Psoas muscle (tissue), 8 donors: ENCODE data around the gene TRABD2A. TPM values are rescaled to one million over a fixed set of nuclear protein-coding genes. Genes with fewer than 3 reads are reported as not detected.

Experiments
- ATAC-seq, 4 donors: fragments of 200-7000 bp; cut with Tn5 transposase; one replicate each; pipeline ENCODE4 v1.9.1; 2020; ENCODE audit warnings: moderate library complexity in 3 of 4, mild to moderate bottlenecking in 2 of 4
- DNase-seq, 2 donors: peaks; one replicate each; pipeline ENCODE4 v3.0.0-alpha.2; 2020
- H3K27ac ChIP-seq: fragments of 200-600 bp; one replicate; pipeline ENCODE4 v1.8.0; 2022
- H3K27me3 ChIP-seq, 3 donors: fragments of 200-600 bp in 1 of 3; one replicate each; pipeline versions ENCODE4 v1.6.1 to v1.8.0; 2013 to 2022; ENCODE audit warnings: low read length in 2 of 3, mild to moderate bottlenecking in 2 of 3, moderate library complexity in 1 of 3; ENCODE audit not compliant: insufficient read depth in 3 of 3
- H3K36me3 ChIP-seq, 2 donors: fragments of 200-600 bp in 1 of 2; one replicate each; pipeline versions ENCODE4 v1.6.1 to v1.8.0; 2013 to 2022; ENCODE audit warnings: low read depth in 1 of 2, mild to moderate bottlenecking in 1 of 2, moderate library complexity in 1 of 2; ENCODE audit not compliant: insufficient read depth in 1 of 2
- H3K4me1 ChIP-seq: fragments of 200-600 bp; one replicate; pipeline ENCODE4 v1.8.0; 2022
- H3K4me3 ChIP-seq: fragments of 200-600 bp; one replicate; pipeline ENCODE4 v1.8.0; 2022; ENCODE audit warnings: mild to moderate bottlenecking
- H3K9me3 ChIP-seq: fragments of 200-600 bp; one replicate; pipeline ENCODE4 v1.8.0; 2022
- WGBS, 3 donors: extraction: QIAGEN DNeasy Blood & Tissue Kit; methylation state at CpG; one replicate each; pipeline versions ENCODE4 v1.1.6 to v1.1.7; 2013; 5-methylcytosine and 5-hydroxymethylcytosine counted together
- intact Hi-C, 2 donors: fragments of 100-400 bp; cut with DNase I; formaldehyde crosslinking; loops; one replicate each; pipeline versions ENCODE4 v1.11.0 to v1.14.2; 2022
- polyA plus RNA-seq, 3 donors: library from polyadenylated mRNA; stranded (reverse); fragments of 200-250 nt; gene quantifications; one replicate each; pipeline ENCODE4 v1.2.3, GENCODE V29; 2013
- total RNA-seq, 4 donors: library from RNA; stranded (reverse); fragmentation: NEBNext Ultra II Directional in 2 of 4; extraction: Animal tissue kit (Norgen Biotek cat#: 25700) in 2 of 4; gene quantifications; one replicate each; pipeline versions ENCODE4 v1.2.1 to v1.2.4, GENCODE V29; 2021 to 2023
- TF ChIP-seq, protein P1 (sequence below): fragments of 200-600 bp; IDR thresholded peaks from one replicate; pipeline ENCODE4 v1.8.0; 2022; ENCODE audit warnings: antibody characterized with exemption
- donor health status: healthy with polysubstance abuse.
- donor health status: DM: no; HTN: no; CAD: no; lungs with moderate emphysema.
- donor health status: Bipolar disorder and iron deficiency.
- donor health status: healthy.
- donor health status: DM: yes; HTN: yes; CAD: no.
- donor health status: DM: no; HTN: no; CAD: no.
- donor health status: DM: no; HTN: no; CAD: no.
- donor health status: DM: yes; HTN: yes; CAD: no.

Gene TRABD2A
- total and polyA plus RNA-seq, 7 donors = 0.27 to 0.74 (median 0.35) TPM

DNA sequence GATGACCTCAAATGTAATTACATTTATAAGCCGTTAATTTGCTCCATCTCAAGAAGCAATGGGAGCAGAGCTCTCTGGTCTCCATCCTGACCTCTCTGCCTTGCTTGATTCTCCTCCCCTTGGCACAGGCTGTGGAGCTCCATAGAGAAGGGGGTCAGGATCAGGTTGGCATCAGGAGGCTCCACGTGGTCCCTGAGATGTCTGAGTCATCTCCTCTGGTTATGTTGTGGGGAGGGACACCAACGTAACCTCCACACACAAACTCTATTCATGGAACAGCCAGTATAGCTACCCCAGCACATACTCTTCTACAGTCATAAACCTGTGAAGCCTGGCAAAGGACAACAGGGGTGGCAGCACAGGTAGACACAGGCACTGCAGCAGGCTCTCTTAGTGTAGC lies 29.0 kb downstream of the TRABD2A start:
- no peak for DNase-seq
- ATAC-seq = no peak
- Histone ChIP-seq H3K4me1 (no peaks in the 10 kb centered on the region), H3K36me3 (no peaks in the 10 kb centered on the region), H3K9me3 (no peaks in the 10 kb centered on the region), H3K27ac (no peak overlapping the region), H3K27me3 (peaks cover 0 to 3% (median 0%) of the 10 kb centered on the region in 3 donors), H3K4me3 (no peak overlapping the region)
- intact Hi-C loops = no loop called here
- WGBS, 3 donors = 56 to 75% (median 67%) methylated on average over 3 of the region's 3 CpGs
- TF ChIP-seq, protein P1, sequence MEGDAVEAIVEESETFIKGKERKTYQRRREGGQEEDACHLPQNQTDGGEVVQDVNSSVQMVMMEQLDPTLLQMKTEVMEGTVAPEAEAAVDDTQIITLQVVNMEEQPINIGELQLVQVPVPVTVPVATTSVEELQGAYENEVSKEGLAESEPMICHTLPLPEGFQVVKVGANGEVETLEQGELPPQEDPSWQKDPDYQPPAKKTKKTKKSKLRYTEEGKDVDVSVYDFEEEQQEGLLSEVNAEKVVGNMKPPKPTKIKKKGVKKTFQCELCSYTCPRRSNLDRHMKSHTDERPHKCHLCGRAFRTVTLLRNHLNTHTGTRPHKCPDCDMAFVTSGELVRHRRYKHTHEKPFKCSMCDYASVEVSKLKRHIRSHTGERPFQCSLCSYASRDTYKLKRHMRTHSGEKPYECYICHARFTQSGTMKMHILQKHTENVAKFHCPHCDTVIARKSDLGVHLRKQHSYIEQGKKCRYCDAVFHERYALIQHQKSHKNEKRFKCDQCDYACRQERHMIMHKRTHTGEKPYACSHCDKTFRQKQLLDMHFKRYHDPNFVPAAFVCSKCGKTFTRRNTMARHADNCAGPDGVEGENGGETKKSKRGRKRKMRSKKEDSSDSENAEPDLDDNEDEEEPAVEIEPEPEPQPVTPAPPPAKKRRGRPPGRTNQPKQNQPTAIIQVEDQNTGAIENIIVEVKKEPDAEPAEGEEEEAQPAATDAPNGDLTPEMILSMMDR = no peak

DNA sequence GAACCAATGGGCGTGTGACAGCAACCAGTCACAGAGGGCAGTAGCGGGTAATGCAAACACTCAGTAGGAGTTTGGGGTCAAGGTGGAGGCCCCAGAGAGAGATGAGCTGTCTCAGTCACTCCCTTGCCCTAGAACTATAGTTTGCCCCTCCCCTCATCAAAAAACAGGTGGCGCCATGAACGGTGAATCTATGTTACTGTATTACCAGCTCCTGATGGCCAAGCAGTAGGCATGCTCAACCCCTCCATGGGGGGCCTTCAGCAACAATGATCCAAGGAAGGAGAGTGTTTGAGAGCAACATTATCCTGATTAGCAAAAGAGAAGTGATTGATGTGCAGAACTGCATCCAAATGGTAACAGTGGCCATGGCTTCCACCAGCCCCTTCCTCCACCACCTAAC lies 30.4 kb downstream of the TRABD2A start:
- H3K4me1 ChIP-seq = no peaks in the 10 kb centered on the region
- H3K4me3 ChIP-seq = no peak overlapping the region
- H3K9me3 ChIP-seq = no peaks in the 10 kb centered on the region
- no peak for ATAC-seq
- TF ChIP-seq, protein P1 = no peak
- DNase-seq = no peak
- H3K27ac ChIP-seq = no peak overlapping the region
- intact Hi-C loops = no loop called here
- H3K36me3 ChIP-seq = no peaks in the 10 kb centered on the region
- H3K27me3 ChIP-seq = peaks cover 0 to 3% (median 0%) of the 10 kb centered on the region in 3 donors
- 83 to 89% (median 84%) methylated on average over 4 of the region's 4 CpGs for WGBS, 3 donors

DNA sequence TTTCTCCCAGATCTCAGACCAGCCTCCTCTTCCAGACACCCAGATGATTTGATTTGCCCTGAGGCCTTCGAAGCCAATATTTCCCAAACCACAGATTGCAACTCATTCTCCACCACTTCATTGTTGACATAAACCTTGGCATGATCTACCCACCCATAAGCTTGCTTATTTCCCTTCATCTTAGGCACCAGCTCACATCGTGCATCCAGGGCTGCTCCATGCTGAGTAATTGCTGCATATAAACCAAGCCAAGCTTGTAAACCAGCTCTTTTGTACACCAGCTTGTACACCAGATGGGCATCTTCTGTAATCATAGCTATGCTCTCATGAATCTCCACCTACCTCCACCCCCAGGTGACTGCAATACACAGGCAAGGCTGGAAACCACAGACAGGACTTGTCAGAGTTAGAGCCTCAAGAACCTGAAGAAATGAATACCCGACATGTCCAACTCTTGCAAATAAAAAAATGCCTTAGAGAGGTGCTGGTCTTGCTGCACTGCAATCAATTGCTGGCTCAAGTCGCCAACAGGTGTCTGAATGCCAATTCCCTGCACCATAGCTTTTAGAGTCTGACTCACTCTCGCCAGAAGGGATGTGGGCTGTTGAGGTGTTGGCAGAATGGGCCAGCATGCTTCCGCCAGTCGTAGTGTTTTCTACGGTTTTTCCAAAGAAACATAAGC lies 31.5 kb downstream of the TRABD2A start:
- Histone ChIP-seq H3K27ac (no peak overlapping the region), H3K4me3 (no peak overlapping the region), H3K27me3 (peaks cover 0 to 1% (median 0%) of the 10 kb centered on the region in 3 donors), H3K4me1 (no peaks in the 10 kb centered on the region), H3K36me3 (no peaks in the 10 kb centered on the region), H3K9me3 (no peaks in the 10 kb centered on the region)
- intact Hi-C loops = no loop called here
- ATAC-seq (no peak), DNase-seq (no peak)
- WGBS, 3 donors = 63 to 77% (median 75%) methylated on average over 8 of the region's 8 CpGs
- TF ChIP-seq, protein P1 = no peak

DNA sequence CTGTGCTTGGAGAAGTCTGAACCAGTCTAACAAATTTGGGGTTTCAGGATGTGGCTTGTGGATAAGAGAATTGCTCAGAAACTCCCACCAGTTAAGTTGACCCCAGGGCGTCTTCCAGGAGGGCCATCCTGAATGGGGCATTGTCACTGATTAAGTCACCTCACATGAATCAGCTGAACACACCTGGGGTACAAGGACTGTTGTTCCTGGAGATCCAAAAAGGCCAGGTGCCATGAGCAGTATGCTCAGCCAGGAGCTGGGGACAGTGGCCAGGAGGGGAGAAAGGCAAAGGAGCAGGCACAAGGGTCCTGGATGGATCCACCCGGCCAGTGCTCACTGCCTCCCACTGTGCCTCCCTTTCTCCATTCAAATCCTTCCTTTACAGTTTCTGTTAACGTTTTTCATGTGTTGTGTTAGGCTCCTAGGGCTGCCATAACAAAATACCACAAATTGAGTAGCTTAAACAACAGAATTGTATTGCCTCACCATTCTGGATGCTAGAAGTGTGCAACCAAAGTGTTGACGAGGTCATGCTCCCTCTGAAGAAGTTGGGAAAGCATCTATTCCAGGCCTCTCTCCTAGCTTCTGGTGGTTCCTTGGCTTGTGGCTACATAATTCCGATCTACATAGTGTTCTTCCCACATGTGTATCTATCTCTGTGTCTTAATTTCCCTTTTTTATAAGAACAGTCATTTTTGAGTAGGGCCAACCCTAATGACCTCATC lies 33.4 kb downstream of the TRABD2A start:
- no peak overlapping the region for H3K27ac ChIP-seq
- TF ChIP-seq, protein P1 = no peak
- ATAC-seq = no peak

More for the DNA sequence above, 33.4 kb downstream of the TRABD2A start:
- DNase-seq = no peak
- no peaks in the 10 kb centered on the region for H3K27me3 ChIP-seq
- intact Hi-C loops = no loop called here
- H3K9me3 ChIP-seq = no peaks in the 10 kb centered on the region
- H3K4me1 ChIP-seq = no peaks in the 10 kb centered on the region
- H3K36me3 ChIP-seq = no peaks in the 10 kb centered on the region
- H3K4me3 ChIP-seq = no peak overlapping the region
- 66 to 77% (median 69%) methylated on average over 5 of the region's 5 CpGs for WGBS, 3 donors
